GM18858 (cell line): Measurements from ENCODE around the gene WDR35.
A peak's percentile ranks its signal among the peaks of the same experiment; 100 is the strongest.
"Not testable (repeated sequence)": the region's sequence is repeated elsewhere in the genome, so short reads cannot be mapped to it uniquely, and the experiment has no call there.

Experiments
- ATAC-seq: cut with Tn5 transposase; IDR thresholded peaks from one replicate; pipeline ENCODE4 v1.9.1; 2021; ENCODE audit not compliant: unreplicated experiment

The WDR35 gene

GRCh38 chr2:19895535-19895934 lies 94.4 kb downstream of the WDR35 start:
- ATAC-seq = no peak

- ATAC-seq = no peak
Measured at GRCh38 chr2:19894134-19894792, 95.6 kb downstream of the WDR35 start.

- ATAC-seq = peak; percentile 83
Measured at GRCh38 chr2:19893520-19894133, 96.3 kb downstream of the WDR35 start.

- not testable (repeated sequence) for ATAC-seq
Measured at GRCh38 chr2:19891971-19892370, 97.9 kb downstream of the WDR35 start.

GRCh38 chr2:19890104-19890503 lies 99.8 kb downstream of the WDR35 start:
- ATAC-seq = no peak

- ATAC-seq = no peak
Measured at GRCh38 chr2:19888831-19889230, 101.1 kb downstream of the WDR35 start.

- no peak for ATAC-seq
Measured at GRCh38 chr2:19887510-19887909, 102.4 kb downstream of the WDR35 start.

GRCh38 chr2:19886261-19886660 lies 103.6 kb downstream of the WDR35 start:
- no peak for ATAC-seq

- no peak for ATAC-seq
Measured at GRCh38 chr2:19885791-19886190, 104.1 kb downstream of the WDR35 start.

GRCh38 chr2:19883971-19884720 lies 105.8 kb downstream of the WDR35 start:
- no peak for ATAC-seq

- no peak for ATAC-seq
Measured at GRCh38 chr2:19883486-19883885, 106.4 kb downstream of the WDR35 start.

GRCh38 chr2:19882286-19882685 lies 107.6 kb downstream of the WDR35 start:
- no peak for ATAC-seq

- ATAC-seq = no peak
Measured at GRCh38 chr2:19881908-19882265, 108.0 kb downstream of the WDR35 start.

- ATAC-seq = no peak
Measured at GRCh38 chr2:19881221-19881907, 108.5 kb downstream of the WDR35 start.

- ATAC-seq = not testable (repeated sequence)
Measured at GRCh38 chr2:19880191-19880590, 109.7 kb downstream of the WDR35 start.

GRCh38 chr2:19879120-19879519 lies 110.8 kb downstream of the WDR35 start:
- no peak for ATAC-seq

- no peak for ATAC-seq
Measured at GRCh38 chr2:19878268-19879046, 111.4 kb downstream of the WDR35 start.

GRCh38 chr2:19876751-19877150 lies 113.2 kb downstream of the WDR35 start:
- no peak for ATAC-seq

GRCh38 chr2:19875280-19875679 lies 114.6 kb downstream of the WDR35 start:
- ATAC-seq = no peak

- no peak for ATAC-seq
Measured at GRCh38 chr2:19874726-19875125, 115.2 kb downstream of the WDR35 start.

- no peak for ATAC-seq
Measured at GRCh38 chr2:19873014-19873413, 116.9 kb downstream of the WDR35 start.
